Adrenal gland (tissue), 12 donors: ENCODE measurements around the gene COL10A1. TPM values are rescaled to one million over a fixed set of nuclear protein-coding genes. Genes with fewer than 3 reads are reported as not detected.
A peak's percentile ranks its signal among the peaks of the same experiment; 100 is the strongest.

Experiments used
- DNase-seq, 7 donors: peaks; one replicate each; pipeline ENCODE4 v3.0.0-alpha.2; 2019 to 2020
- H3K27ac ChIP-seq, 5 donors: fragments of 200-600 bp; sonication (generic) in 4 of 5; 1 replicate in 3 of 5; 2 replicates in 2 of 5; pipeline versions ENCODE4 v1.5.1 to v1.8.0; 2016 to 2020; ENCODE audit warnings: mild to moderate bottlenecking in 1 of 5
- H3K27me3 ChIP-seq: fragments of 200-600 bp; 2 replicates; pipeline ENCODE4 v1.8.0; 2021
- H3K36me3 ChIP-seq, 2 donors: fragments of 200-600 bp; replicated peaks in 1 of 2; 1 replicate in 1 of 2; 2 replicates in 1 of 2; pipeline versions ENCODE4 v1.5.1 to v1.8.0; 2018 to 2022
- H3K4me1 ChIP-seq, 2 donors: fragments of 200-600 bp; replicated peaks in 1 of 2; 1 replicate in 1 of 2; 2 replicates in 1 of 2; pipeline versions ENCODE4 v1.5.1 to v1.8.0; 2018 to 2021
- H3K4me3 ChIP-seq, 4 donors: fragments of 200-600 bp; sonication (generic) in 3 of 4; one replicate each; pipeline ENCODE4 v1.5.1; 2016 to 2018
- H3K9me3 ChIP-seq, 3 donors: fragments of 200-600 bp; sonication (generic) in 1 of 3; replicated peaks in 1 of 3; 1 replicate in 2 of 3; 2 replicates in 1 of 3; pipeline versions ENCODE4 v1.5.1 to v1.8.0; 2016 to 2021
- POLR2A ChIP-seq, 2 donors: fragments of 450-650 bp; IDR thresholded peaks; one replicate each; pipeline ENCODE4 v1.6.1; 2017; ENCODE audit warnings: antibody characterized with exemption in 2 of 2, mild to moderate bottlenecking in 2 of 2, moderate library complexity in 1 of 2
- WGBS, 4 donors: extraction: QIAGEN DNeasy Blood & Tissue Kit in 2 of 4; methylation state at CpG; one replicate each; pipeline versions ENCODE4 v1.1.5 to v1.1.7; 2013 to 2017; 5-methylcytosine and 5-hydroxymethylcytosine counted together
- intact Hi-C, 2 donors: fragments of 100-400 bp; cut with DNase I; formaldehyde crosslinking; loops; one replicate each; pipeline versions ENCODE4 v1.14.1 to v1.15.0; 2022 to 2023
- polyA plus RNA-seq, 3 donors: library from polyadenylated mRNA; stranded (reverse); fragments of 200-250 nt in 2 of 3; fragments of 350-450 nt in 1 of 3; fragmentation: Illumina TruSeq in 1 of 3; extraction: RNeasy Lipid Tissue Mini Kit (QIAGEN cat#74804) in 1 of 3; gene quantifications; one replicate each; pipeline ENCODE4 v1.2.3, GENCODE V29; 2013 to 2014
- total RNA-seq, 9 donors: library from RNA; depleted of rRNA in 4 of 9; stranded (reverse); fragments of >200 nt in 4 of 9; fragments of 120-200 nt in 1 of 9; fragmentation: NEBNext Ultra II Directional in 1 of 9; extraction: Animal tissue kit (Norgen Biotek cat#: 25700) in 1 of 9; gene quantifications; one replicate each; pipeline versions ENCODE4 v1.1.0 to v1.2.4, GENCODE V29; 2013 to 2023
- TF ChIP-seq, protein P1 (sequence below), 6 experiments: fragments of 450-650 bp in 4 of 6; fragments of 200-600 bp in 2 of 6; sonication (generic) in 1 of 6; IDR thresholded peaks; 1 replicate in 5 of 6; 2 replicates in 1 of 6; pipeline versions ENCODE4 v1.5.1 to v1.8.0; 2016 to 2021; ENCODE audit warnings: antibody characterized with exemption in 6 of 6, mild to moderate bottlenecking in 2 of 6, moderate library complexity in 1 of 6
- donor health status: healthy with polysubstance abuse.
- donor health status: Bipolar disorder and iron deficiency.
- donor health status: DM: yes; HTN: yes; CAD: no.
- donor health status: DM: no; HTN: no; CAD: no.
- donor health status: DM: no; HTN: no; CAD: no.
- donor health status: DM: yes; HTN: yes; CAD: no.

The COL10A1 gene
- total and polyA plus RNA-seq, 12 donors: under 0.01 to 0.12 (median 0.07) TPM; not detected in 9

GRCh38 chr6:116169880-116170279 is 43.9 kb upstream of the COL10A1 start:
- DNase-seq: no peak
- Histone ChIP-seq H3K4me3 (no peak overlapping the region), H3K27ac (no peak overlapping the region), H3K27me3 (no peaks in the 10 kb centered on the region), H3K4me1 (peaks cover 0 to 9% of the 10 kb centered on the region in 2 donors), H3K9me3 (peaks cover 0 to 4% (median 0%) of the 10 kb centered on the region in 3 donors), H3K36me3 (no peaks in the 10 kb centered on the region)
- intact Hi-C loops: no loop called here
- TF ChIP-seq, protein P1, sequence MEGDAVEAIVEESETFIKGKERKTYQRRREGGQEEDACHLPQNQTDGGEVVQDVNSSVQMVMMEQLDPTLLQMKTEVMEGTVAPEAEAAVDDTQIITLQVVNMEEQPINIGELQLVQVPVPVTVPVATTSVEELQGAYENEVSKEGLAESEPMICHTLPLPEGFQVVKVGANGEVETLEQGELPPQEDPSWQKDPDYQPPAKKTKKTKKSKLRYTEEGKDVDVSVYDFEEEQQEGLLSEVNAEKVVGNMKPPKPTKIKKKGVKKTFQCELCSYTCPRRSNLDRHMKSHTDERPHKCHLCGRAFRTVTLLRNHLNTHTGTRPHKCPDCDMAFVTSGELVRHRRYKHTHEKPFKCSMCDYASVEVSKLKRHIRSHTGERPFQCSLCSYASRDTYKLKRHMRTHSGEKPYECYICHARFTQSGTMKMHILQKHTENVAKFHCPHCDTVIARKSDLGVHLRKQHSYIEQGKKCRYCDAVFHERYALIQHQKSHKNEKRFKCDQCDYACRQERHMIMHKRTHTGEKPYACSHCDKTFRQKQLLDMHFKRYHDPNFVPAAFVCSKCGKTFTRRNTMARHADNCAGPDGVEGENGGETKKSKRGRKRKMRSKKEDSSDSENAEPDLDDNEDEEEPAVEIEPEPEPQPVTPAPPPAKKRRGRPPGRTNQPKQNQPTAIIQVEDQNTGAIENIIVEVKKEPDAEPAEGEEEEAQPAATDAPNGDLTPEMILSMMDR (IDR thresholded peaks at IDR 0.05): no peak
- 94 to 98% (median 96%) methylated on average over 2 of the region's 2 CpGs for WGBS, 4 donors

GRCh38 chr6:116168148-116168547 is 42.2 kb upstream of the COL10A1 start:
- H3K4me3 ChIP-seq: no peak overlapping the region
- H3K4me1 ChIP-seq: peaks cover 0 to 9% of the 10 kb centered on the region in 2 donors
- 98 to 100% (median 100%) methylated on average over 1 of the region's 1 CpG for WGBS, 4 donors
- H3K27me3 ChIP-seq: no peaks in the 10 kb centered on the region
- DNase-seq: no peak
- intact Hi-C loops: no loop called here
- H3K27ac ChIP-seq: no peak overlapping the region
- H3K9me3 ChIP-seq: peaks cover 0 to 4% (median 0%) of the 10 kb centered on the region in 3 donors
- H3K36me3 ChIP-seq: no peaks in the 10 kb centered on the region
- TF ChIP-seq POLR2A (IDR thresholded peaks at IDR 0.05): no peak
- TF ChIP-seq, protein P1 (IDR thresholded peaks at IDR 0.05): no peak

DNA sequence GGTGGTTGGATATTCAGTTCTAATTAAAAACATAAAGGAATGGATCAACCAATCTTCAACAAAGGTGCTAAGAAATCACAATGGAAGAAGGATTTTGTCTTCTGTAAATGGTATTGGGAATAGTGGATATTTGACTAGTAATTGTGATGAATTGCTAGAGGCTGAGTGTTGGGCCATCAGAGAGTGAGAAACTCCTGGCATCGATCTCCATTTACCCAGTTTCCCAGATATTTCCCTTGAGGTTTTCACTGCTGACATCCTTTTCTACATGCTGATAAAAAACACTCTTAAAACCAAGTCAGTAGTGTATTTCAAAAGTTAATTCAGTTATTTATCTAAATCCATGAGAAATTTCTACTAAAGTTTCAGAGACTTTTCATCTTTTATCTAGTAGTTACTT is 40.4 kb upstream of the COL10A1 start:
- no peak overlapping the region for H3K4me3 ChIP-seq
- peaks cover 0 to 4% (median 0%) of the 10 kb centered on the region in 3 donors for H3K9me3 ChIP-seq
- peaks cover 0 to 9% of the 10 kb centered on the region in 2 donors for H3K4me1 ChIP-seq
- intact Hi-C loops: no loop called here
- H3K27me3 ChIP-seq: no peaks in the 10 kb centered on the region
- H3K36me3 ChIP-seq: no peaks in the 10 kb centered on the region
- peak overlapping the region in 3 of 5 donors; percentile 22 to 52 (median 24) for H3K27ac ChIP-seq
- 42 to 54% (median 46%) methylated on average over 1 of the region's 1 CpG for WGBS, 4 donors
- no peak for DNase-seq
- TF ChIP-seq, protein P1 (IDR thresholded peaks at IDR 0.05): no peak
- no peak for TF ChIP-seq POLR2A (IDR thresholded peaks at IDR 0.05)

DNA sequence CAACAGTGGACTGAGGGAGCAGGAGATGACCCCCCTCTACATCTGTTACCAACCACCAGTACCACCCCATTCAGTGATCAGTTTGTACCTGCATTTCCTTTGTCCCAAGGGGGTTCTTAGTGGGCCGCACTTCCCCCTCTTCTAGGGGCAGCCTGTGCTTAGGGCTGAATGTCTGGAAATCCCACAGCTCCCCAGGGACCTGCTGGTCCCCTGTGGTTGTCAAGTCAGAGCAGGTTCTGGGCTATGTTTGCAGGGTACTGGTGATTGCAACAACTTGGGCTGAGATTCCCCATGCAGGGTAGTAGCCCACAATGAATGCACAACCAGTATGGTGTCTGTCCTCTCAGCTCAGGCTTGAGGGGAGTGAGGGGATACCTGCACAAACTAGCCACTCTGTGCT is 39.7 kb upstream of the COL10A1 start:
- Histone ChIP-seq H3K4me1 (peaks cover 0 to 9% of the 10 kb centered on the region in 2 donors), H3K27ac (peak overlapping the region in 2 of 5 donors; percentile 24 to 52), H3K27me3 (no peaks in the 10 kb centered on the region), H3K36me3 (no peaks in the 10 kb centered on the region), H3K4me3 (no peak overlapping the region), H3K9me3 (peaks cover 0 to 4% (median 0%) of the 10 kb centered on the region in 3 donors)
- intact Hi-C loops: no loop called here
- TF ChIP-seq POLR2A (IDR thresholded peaks at IDR 0.05): no peak
- TF ChIP-seq, protein P1 (IDR thresholded peaks at IDR 0.05): no peak
- no peak for DNase-seq
- WGBS, 4 donors: 92 to 100% (median 99%) methylated on average over 1 of the region's 1 CpG
